ENCODE results near the gene CD300LD. TPM values are rescaled to one million over a fixed set of nuclear protein-coding genes. Genes with fewer than 3 reads are reported as not detected.

Gene CD300LD
- total RNA-seq, 3 donors from 2014 or later (not counting 1 experiment from before 2014, with no cell fraction given): not detected

- Histone ChIP-seq H3K27me3 (ENCODE audit: control insufficient read depth, insufficient read depth, low read length) (no peaks in the 10 kb centered on the region), H3K9me3 (ENCODE audit: control insufficient read depth, insufficient read depth, low read length) (no peaks in the 10 kb centered on the region), H3K27ac (ENCODE audit: low read length) (no peak overlapping the region), H3K4me3 (ENCODE audit: low read length) (no peak overlapping the region), H3K36me3 (ENCODE audit: control insufficient read depth, insufficient read depth, low read length) (no peaks in the 10 kb centered on the region), H3K4me1 (ENCODE audit: control insufficient read depth, insufficient read depth, low read length) (peaks cover 10% of the 10 kb centered on the region)
- Mint-ChIP-seq H3K36me3 (no peaks in the 10 kb centered on the region), H3K27ac (no peak overlapping the region), H3K27me3 (ENCODE audit: low read depth in 2 of 2) (peaks cover 32 to 44% of the 10 kb centered on the region in 2 donors), H3K4me3 (no peak overlapping the region), H3K4me1 (peaks cover 5 to 19% of the 10 kb centered on the region in 2 donors), H3K9me3 (no peaks in the 10 kb centered on the region)
- TF ChIP-seq CTCF (IDR thresholded peaks at IDR 0.05): no peak
- intact Hi-C loops (cut with micrococcal nuclease): no loop called here
- 96% methylated on average over 4 of the region's 4 CpGs for WGBS (ENCODE audit: insufficient coverage)
- DNase-seq: no peak
- ATAC-seq: no peak
Observed at GRCh38 chr17:74571621-74572270, 20.3 kb downstream of the CD300LD start.

- intact Hi-C loops (cut with micrococcal nuclease): no loop called here
- H3K4me1 Mint-ChIP-seq: peaks cover 5 to 19% of the 10 kb centered on the region in 2 donors
- Histone ChIP-seq H3K27ac (ENCODE audit: low read length) (no peak overlapping the region), H3K4me3 (ENCODE audit: low read length) (no peak overlapping the region), H3K9me3 (ENCODE audit: control insufficient read depth, insufficient read depth, low read length) (no peaks in the 10 kb centered on the region), H3K4me1 (ENCODE audit: control insufficient read depth, insufficient read depth, low read length) (peaks cover 16% of the 10 kb centered on the region), H3K27me3 (ENCODE audit: control insufficient read depth, insufficient read depth, low read length) (no peaks in the 10 kb centered on the region), H3K36me3 (ENCODE audit: control insufficient read depth, insufficient read depth, low read length) (no peaks in the 10 kb centered on the region)
- ATAC-seq (peak; percentile 63 to 66 (median 65)), DNase-seq (peak in 1 of 2 donors; percentile 20)
- H3K27me3 Mint-ChIP-seq (ENCODE audit: low read depth in 2 of 2): peaks cover 22% of the 10 kb centered on the region in 2 donors
- no peak for TF ChIP-seq CTCF (IDR thresholded peaks at IDR 0.05)
- no peaks in the 10 kb centered on the region for H3K36me3 Mint-ChIP-seq
- H3K4me3 Mint-ChIP-seq: no peak overlapping the region
- WGBS (ENCODE audit: insufficient coverage): 27% methylated on average over 32 of the region's 32 CpGs
- H3K27ac Mint-ChIP-seq: no peak overlapping the region
- no peaks in the 10 kb centered on the region for H3K9me3 Mint-ChIP-seq
Observed at GRCh38 chr17:74569020-74570003, 22.8 kb downstream of the CD300LD start.

GRCh38 chr17:74568106-74568873 is 23.8 kb downstream of the CD300LD start:
- no peak for ATAC-seq
- Mint-ChIP-seq H3K4me1 (peaks cover 5 to 19% of the 10 kb centered on the region in 2 donors), H3K36me3 (no peaks in the 10 kb centered on the region), H3K27me3 (ENCODE audit: low read depth in 2 of 2) (peaks cover 17 to 23% of the 10 kb centered on the region in 2 donors), H3K4me3 (no peak overlapping the region), H3K9me3 (no peaks in the 10 kb centered on the region), H3K27ac (no peak overlapping the region)
- Histone ChIP-seq H3K36me3 (ENCODE audit: control insufficient read depth, insufficient read depth, low read length) (no peaks in the 10 kb centered on the region), H3K27me3 (ENCODE audit: control insufficient read depth, insufficient read depth, low read length) (no peaks in the 10 kb centered on the region), H3K9me3 (ENCODE audit: control insufficient read depth, insufficient read depth, low read length) (no peaks in the 10 kb centered on the region), H3K4me1 (ENCODE audit: control insufficient read depth, insufficient read depth, low read length) (peaks cover 16% of the 10 kb centered on the region), H3K4me3 (ENCODE audit: low read length) (no peak overlapping the region), H3K27ac (ENCODE audit: low read length) (no peak overlapping the region)
- DNase-seq: no peak
- intact Hi-C loops (cut with micrococcal nuclease): no loop called here
- no peak for TF ChIP-seq CTCF (IDR thresholded peaks at IDR 0.05)
- 66% methylated on average over 4 of the region's 4 CpGs for WGBS (ENCODE audit: insufficient coverage)

Measured in natural killer cell (primary cell).